NCI-H1417 (cell line): ENCODE data around the gene ZNHIT3.

ENCODE experiments used
- DNase-seq, 3 experiments: peaks; one replicate each; lab custom pipeline; 2025; lab: John Stamatoyannopoulos, UW

The ZNHIT3 gene

DNA sequence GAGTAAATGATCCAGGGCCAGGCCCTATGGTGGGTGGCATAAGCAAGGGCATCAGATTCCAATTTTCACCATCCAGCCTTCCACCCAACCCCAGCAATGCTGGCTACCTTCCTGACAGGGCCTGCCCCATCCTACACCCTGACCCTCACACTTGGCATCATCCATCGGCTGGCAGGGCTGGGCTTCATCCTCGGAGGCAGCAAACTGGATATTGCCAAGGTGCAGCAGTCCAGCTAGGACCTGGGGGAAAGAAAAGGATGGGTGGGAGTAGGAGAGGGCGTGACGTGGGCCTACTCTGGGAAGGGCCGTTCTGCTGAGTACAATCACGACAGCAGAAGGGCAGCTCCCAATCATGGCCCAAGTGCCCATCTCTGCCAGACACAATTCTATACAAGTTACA lies 24.7 kb downstream of the ZNHIT3 start:
- no peak for DNase-seq

DNA sequence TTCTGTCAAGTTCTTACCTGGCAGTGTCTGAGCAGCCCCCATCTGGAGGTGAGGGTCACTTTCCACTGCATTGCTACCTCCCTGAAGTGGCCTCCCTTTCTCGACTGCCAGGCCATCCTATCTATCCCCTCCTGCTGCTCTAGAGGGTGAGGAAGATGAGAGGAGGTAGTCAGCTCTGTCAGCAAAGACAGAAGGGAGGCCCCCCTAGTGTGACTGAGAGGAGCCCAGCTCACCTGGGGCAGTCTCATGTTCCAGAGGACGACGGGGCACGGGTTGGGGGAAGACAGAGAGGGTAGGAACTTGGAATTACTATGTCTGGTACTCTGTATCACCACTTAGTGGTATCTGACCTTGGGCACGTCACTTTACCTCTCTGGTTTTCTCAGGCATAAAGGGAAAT lies 26.2 kb downstream of the ZNHIT3 start:
- DNase-seq = no peak

DNA sequence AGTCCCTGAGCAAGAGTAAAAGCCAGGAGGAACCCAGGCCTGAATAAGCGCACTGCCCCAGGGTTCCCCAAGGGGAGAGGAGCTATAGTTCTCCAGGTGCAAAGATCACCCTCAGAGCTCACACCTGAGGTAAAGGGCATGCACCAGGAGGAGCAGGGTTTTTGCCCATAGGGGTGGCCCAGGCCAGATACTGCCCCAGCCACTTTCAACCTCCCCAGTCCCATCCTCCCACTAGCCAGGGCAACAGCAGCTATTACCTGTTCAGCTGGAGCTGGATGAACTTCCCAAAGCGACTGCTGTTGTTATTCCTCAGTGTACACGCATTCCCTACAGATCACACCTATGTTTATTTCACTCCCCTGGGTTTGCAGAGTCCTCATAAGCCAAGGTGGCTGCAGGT lies 28.4 kb downstream of the ZNHIT3 start:
- DNase-seq = no peak

DNA sequence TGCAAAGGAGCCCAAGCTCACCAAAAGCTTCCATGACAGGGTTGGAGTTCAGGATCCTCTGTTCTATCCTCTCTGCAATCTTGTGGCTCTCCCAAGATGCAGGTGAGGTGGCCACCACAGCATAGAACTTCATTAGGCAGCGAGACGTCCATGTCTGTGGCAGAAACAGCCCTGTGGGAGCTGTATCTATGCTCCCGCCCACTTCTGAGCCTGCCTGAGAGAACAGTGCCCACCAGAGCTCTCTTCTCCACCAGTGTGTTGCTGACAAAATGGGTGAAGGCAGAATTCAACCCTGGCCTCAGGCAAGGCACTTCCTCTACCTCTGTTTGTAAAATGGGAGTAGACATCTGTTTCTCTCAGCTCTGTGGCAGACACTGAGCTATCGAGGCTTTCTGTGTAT lies 29.4 kb downstream of the ZNHIT3 start:
- no peak for DNase-seq

DNA sequence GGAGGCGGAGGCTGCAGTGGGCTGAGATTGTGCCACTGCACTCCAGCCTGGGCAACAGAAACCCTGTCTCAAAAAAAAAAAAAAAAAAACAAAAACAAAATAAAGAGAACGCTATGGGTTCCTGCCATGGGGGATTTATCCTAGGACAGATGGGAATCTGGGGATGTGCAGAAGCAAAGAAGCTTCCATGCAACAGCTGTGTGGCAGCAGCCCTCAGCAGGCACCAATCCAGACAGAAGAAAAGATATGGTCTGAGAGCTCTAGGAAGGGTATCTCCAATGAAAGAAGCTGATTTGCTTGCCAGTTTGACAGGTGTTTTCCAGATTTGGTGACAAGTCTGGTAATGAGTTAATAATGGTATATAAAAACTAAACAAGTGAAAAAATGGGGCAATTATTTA lies 36.6 kb downstream of the ZNHIT3 start:
- DNase-seq = no peak

DNA sequence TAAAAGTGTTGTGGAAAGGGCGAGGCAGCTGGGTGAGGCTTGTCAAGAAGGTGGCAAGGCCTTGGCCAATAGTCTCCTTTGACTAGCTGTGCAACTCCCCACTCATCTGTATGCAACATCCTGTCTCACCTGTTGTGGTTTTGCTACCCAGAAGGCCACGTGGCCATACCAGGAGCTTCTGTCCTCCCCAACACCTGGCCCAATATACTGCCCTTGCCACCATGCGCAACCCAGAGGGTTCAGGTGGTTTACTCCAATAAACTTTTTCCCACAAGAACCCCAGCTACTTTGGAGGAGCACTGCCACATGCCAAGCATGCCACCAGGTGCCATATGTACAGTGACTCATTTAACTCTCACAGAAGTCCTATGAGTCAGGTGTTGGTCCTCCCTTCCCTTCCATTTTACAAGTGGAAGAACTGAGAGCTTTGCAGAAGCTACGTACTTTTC lies 38.0 kb downstream of the ZNHIT3 start:
- DNase-seq = no peak

DNA sequence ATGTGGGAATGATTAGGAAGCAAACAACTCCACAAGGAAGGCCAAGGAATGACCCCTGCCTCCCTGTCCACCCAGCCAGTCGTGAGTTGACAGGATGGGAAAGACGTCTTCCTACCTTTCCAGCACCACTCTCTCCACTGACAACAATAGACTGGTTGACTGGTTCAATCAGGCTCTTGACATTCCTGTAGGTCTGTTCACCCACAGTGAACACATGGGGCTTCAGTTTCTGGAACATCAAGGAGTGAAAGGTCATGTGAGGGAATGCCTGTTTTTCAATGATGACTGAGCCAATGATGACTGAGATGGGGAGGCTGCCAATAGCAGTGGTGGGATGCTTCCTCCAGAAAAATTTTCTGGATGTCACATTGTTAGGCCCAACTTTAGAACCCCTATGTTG lies 38.6 kb downstream of the ZNHIT3 start:
- DNase-seq = no peak

DNA sequence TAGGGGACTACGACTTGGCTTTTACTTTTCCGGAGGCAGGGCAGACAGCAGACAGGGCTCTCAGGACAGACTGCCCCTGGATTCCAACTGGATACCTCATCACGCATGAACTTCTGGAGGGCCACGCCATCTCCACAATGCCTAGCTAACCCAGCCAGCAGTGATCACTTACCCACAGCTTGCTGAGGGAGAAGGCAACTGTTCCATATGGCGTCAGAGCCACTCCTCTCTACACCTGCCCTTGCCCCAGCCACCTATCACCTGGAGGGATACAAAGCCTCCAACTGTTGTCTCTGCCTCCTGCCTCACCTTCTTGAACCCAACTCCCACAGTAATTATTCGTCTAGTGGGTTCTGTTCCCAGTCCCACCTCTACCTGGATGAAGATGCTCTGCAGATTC lies 39.4 kb downstream of the ZNHIT3 start:
- DNase-seq = no peak

DNA sequence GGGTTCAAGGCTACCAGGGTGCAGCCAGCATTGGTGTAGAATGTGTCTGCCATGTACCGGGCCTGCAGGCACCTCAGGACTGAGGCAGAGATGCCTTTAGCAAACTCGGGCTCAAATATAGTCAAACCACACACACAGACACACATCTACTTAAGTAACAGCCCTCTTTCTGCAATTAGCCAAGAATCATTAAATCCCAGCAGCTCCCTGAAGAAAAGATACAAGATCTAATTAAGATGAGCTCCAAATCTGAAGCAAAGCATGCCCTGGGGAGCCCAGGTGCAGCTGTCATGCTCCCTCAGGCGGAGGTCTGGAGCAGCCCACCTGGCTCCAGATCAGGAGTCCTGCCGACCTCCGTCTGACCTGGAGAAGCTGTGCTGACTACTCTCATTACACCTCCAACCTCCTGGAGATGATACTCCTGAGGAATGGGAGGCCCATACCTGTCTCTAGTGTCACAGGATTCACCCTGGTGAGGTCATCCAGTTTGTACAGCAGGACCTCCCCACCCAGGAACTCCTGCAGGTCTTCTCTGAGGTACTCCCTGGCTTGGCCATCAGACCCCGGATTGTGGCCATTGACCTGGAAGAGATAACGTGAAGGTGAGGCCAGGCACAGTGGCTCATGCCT lies 41.3 kb downstream of the ZNHIT3 start:
- no peak for DNase-seq

DNA sequence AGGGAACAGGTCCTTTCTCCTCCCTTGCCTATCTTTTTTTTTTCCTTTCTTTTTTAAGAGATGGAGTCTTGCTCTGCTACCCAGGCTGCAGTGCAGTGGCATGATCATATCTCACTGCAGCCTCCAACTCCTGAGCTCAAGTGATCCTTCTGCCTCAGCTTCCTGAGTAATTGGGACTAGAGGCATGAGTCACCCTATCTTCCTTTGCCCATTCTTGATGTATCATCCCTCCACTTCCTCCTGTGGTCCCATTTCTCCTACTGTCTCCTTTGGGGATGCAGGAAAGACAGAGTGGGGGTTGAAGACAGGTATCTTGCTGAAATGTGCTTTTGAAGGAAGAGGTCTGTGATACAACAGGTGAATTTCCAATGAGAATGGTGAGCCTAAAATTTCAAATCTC lies 42.6 kb downstream of the ZNHIT3 start:
- DNase-seq = no peak

DNA sequence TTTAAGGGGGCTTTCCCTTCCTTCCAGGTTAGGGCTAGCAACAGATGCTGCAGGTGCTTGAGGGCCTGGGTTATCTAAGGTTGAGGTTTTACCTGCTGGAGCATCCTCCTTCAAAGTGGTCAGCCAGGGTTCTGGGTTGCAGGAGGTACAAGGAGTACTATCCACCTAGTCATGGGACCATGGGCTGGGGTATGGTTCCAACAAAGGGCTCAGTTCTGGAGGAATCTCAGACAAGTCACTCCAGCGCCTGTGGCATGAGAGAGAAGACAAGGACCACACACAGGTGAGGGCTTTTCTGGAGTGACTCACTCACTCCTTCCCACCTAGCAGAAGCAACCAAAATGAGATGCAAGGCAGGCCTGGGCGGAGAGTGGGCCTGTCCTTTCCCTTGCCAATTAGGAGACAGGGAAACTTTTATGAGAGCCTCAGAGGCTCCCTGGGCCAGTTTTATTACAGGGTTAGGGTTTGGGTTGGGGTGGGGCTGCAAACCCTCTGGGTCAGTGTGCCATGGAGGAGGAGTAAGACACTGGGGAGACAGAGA lies 46.0 kb downstream of the ZNHIT3 start:
- DNase-seq = no peak

DNA sequence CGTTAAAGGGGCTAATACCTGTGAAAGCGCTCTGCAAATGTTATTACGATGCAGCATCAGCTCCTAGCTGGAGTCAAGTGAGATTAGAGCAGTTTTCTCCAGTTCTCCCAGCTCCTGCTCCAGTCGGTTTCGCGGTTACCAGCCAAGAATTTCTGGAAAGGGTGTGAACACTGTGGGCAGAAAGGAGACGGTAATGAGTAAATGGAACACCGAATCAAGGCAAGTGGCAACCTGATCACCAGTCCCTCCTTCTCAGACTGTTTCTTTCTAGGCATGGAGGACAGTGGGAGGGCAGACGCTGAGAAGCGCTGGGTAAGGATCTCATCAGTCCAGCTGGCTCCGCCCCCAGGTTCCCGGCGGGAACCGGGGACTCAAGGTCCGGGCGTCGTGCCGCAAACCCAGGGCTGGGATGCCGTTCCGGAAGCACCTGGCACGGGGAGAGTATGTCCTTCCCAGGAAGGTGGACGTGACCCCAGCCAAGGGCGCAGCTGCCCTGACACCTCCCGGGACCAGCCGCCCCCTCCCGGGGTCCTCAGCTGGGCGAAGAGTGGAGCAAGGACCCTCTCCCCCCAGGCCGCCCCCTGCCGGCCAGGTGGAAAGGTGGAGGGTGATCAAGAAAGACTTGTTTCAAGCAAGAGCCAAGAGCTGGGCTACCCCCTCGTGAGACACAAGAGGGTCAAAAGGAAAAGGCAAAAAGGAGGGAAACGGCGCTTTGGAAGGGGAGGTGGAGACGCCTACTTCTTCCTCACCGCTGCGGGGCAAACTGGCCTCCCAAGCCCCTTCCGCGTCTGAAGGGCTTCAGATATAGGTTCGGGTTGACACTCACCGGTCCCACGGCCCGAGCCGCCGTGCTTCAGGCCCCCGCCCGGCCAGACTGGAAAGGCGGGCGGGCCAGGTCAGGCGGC lies 47.7 kb downstream of the ZNHIT3 start:
- peak; percentile 85 to 91 (median 90) for DNase-seq

DNA sequence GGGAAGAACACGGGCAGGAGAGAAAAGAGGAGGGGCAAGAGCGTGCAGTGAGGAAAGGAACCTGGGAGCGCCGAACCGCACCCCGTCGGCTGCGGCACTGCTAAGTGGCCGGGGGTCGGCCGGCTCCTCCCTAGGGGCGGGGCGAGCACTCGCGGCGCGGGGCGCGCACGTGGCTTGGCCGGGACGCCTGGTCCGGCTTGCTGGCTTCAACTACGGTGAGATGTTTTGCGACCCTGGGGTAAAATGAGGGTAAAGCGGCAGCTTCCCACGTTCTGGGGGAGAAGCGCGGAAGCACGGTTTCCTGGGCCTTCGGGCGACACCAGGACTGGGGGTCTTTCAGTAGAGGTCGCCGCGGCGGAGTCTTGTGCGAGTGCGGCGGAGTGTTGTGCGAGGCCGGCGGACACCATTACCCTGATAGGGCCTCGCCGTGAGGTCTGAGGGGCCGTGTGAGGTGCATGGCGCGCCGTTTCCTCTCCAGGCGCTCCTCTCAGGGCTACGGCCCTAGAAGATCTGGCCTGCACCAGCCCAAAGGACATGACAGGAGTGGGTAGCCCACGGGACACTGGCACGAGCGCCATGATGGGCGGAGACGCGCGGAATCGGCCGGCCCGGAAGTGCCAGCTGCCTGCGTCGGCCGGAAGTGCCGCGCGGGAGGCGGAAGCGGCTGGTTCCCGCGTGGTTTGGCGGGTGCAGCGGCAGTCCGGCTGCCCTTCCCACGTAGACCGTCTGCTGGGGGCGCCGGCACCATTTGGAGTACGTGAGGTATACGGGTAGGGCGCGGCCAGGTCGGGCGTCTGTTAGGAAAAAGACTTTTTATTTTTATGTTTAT lies 48.6 kb downstream of the ZNHIT3 start, which contains the start of the genes MYO19 and PIGW:
TSS of gene MYO19 (minus strand) at position 29 of the 829 bp plus-strand sequence. CDS start 2,330 bp downstream, outside the sequence.
TSS of gene PIGW (plus strand) at position 148 of the 829 bp plus-strand sequence. CDS start 2,115 bp downstream, outside the sequence.
- DNase-seq = peak; percentile 91 to 94 (median 94)

DNA sequence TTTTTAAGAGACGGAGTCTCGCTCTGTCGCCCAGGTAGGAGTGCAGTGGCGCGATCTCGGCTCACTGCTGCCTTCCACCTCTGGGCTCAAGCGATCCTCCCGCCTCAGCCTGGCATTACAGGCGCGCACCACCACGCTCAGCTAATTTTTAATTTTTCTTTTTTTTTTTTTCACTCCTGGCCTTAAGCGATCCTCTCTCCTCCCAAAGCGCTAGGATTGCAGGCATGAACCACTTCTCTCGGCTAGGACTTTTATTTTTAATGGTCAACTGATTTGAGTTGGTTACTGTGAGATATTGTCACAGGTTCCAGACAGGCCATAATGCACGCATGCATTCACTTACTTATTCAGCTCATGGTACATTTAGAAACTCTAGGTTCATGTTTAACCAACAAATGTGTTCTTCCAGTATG lies 49.2 kb downstream of the ZNHIT3 start:
- no peak for DNase-seq

DNA sequence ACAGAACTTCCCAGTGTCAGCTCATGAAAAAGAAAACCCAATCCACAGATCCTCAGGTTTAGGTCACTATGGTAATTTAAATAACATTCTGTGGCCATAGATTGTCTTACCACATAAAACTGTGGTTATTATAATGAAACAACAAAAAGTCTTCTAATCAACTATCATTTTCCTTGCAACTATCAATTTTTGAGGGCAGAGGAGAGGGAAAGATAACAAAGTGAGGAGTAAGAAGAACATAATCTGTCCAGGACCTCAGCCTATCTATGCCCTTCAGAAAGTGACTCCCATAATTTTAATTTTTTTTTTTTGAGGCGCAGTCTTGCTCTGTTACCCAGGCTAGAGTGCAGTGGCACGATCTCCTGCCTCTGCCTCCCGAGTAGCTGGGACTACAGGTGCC lies 54.2 kb downstream of the ZNHIT3 start:
- DNase-seq = no peak

DNA sequence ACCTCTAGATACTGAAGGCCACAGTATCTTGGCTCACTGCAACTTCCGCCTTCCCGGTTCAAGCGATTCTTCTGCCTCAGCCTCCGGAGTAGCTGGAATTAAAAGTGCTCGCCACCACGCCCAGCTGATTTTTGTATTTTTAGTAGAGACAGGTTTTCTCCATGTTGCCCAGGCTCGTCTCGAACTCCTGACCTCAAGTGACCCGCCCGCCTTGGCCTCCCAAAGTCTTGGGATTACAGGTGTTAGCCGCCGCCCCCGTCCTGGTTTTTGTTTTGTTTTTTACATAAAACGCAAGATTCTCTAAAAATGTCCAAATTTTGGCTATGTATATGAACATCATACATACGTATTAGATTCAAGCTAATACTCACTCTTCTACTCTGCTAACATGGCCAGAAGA lies 56.3 kb downstream of the ZNHIT3 start:
- DNase-seq = no peak

DNA sequence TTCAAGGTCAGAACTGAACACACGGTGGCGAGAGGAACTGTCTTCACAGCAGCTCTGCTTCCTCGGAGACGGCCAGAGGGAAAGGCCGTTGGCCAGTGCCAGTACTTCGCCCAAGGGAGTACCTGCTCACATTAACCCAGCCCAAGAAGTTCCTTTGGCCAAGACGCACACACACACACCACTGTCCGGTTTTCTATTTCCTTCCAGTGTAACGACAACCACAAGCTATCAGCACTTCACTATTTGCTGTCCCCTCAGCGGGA lies 57.5 kb downstream of the ZNHIT3 start:
- DNase-seq = no peak

DNA sequence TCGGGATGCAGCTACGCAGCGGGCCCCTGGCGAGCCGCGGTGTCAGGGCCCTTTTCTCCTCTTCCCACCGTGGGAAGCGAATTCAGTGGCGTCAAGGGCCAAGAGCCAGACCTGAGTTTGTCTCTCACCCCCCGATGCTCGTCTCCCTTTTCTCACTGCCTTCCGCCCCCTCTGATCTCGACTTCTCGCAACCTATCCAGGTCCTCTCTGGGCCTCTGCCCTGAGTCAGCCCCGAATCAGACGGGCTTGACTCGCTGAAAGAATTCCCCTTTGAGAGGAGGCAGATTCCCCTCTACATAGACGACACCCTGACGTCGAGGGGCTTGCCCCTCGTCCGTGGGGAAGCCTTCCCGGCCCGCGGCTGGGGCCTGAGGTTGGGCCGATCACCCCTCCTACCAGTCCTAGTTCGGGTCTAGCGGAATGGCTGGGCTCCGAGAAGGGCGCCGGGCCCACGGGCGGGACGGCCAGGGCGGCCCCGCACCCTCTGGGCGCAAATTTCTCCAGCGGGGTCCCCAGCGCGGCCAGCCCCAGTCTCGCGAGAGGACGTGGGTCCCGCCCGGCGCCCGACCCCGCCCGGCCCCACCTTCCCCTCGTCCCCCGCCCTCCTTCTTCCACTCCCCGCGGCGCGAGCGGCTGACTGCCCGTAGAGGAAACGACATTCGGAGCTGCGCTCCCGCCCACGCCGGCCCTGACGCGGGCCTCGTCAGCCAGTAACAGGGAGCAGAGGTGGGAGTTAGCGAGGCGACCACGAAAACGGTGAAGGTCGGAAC lies 58.0 kb downstream of the ZNHIT3 start, which contains the start of gene GGNBP2:
TSS of gene GGNBP2 (plus strand) at position 613 of the 770 bp plus-strand sequence. CDS start 806 bp downstream, outside the sequence.
- peak; percentile 84 to 95 (median 92) for DNase-seq

DNA sequence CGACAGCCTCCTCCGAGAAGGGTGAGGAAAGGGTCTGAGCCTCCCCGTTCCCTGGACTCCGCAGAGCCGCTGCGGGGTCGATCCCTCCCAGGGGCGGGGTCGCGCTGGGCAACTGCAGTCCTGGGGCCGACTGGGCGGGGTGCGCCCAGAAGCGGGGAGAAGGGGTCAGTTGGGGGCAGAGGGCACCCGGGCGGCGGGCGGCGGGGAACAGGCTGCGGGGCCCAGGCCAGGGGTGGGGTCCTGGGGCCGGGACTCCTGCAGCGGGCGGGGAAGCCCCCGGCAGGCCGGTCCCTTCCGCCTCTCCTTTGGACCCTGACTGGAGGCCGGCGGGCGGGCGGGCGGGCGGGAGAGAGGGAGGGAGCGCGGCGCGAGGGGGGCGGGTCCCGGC lies 58.6 kb downstream of the ZNHIT3 start:
- peak in 1 of 3 experiments; percentile 63 for DNase-seq
